Measurements from ENCODE around the gene IL20RA. TPM values are rescaled to one million over a fixed set of nuclear protein-coding genes. Genes with fewer than 3 reads are reported as not detected.

IL20RA gene
- total RNA-seq, 1 experiment from 2014 or later = not detected

Other genes starting within 250 kb of the IL20RA start
- 9.4 and 11.6 TPM in 2 replicates for gene PEX7, start 222.4 kb downstream of the IL20RA start, total RNA-seq (2014; rRNA removed; shearing (Covaris generic))
- gene SLC35D3, start 122.7 kb downstream of the IL20RA start, total RNA-seq (2014; rRNA removed; shearing (Covaris generic)) = not detected in 2 replicates
- gene IL22RA2, start 128.7 kb upstream of the IL20RA start, total RNA-seq (2014; rRNA removed; shearing (Covaris generic)) = not detected in 2 replicates
- 31.9 and 34.6 TPM in 2 replicates for gene IFNGR1, start 174.4 kb upstream of the IL20RA start, total RNA-seq (2014; rRNA removed; shearing (Covaris generic))